ENCODE data around the gene TSSK6.
"Not testable (repeated sequence)": the region's sequence is repeated elsewhere in the genome, so short reads cannot be mapped to it uniquely, and the experiment has no call there.

The TSSK6 gene

GRCh38 chr19:19475015-19475765 lies 40.2 kb downstream of the TSSK6 start:
- POLR2A ChIA-PET = interaction anchor here (1.1 kb wide), 1 partner anchor 40 kb away, joined by 3 read pairs; no protein-coding TSS in a partner anchor
- no peak for DNase-seq (ENCODE audit: extremely low spot score)
- CTCF ChIA-PET = interaction anchor here (0.6 to 1.5 kb wide), 7 partner anchors 10 to 109 kb away, joined by 3 to 7 read pairs (median 4); no protein-coding TSS in a partner anchor
- TF ChIP-seq FOXK2 (IDR thresholded peaks at IDR 0.05) = no peak
- no peak for TF ChIP-seq BHLHE40 (IDR thresholded peaks at IDR 0.05; ENCODE audit: borderline replicate concordance)
- TF ChIP-seq CTBP1 (IDR thresholded peaks at IDR 0.05; ENCODE audit: borderline replicate concordance) = no peak
- no peak for TF ChIP-seq ARNT (IDR thresholded peaks at IDR 0.05)
- TF ChIP-seq FOXA1 (IDR thresholded peaks at IDR 0.05) = no peak
- TF ChIP-seq ELF4 (IDR thresholded peaks at IDR 0.05) = no peak
- TF ChIP-seq TARDBP (IDR thresholded peaks at IDR 0.05) = no peak
- no peak for TF ChIP-seq SUZ12 (IDR thresholded peaks at IDR 0.05)
- no peak for TF ChIP-seq NFRKB (IDR thresholded peaks at IDR 0.05)
- no peak for TF ChIP-seq SP1 (IDR thresholded peaks at IDR 0.05)
- TF ChIP-seq LEF1 (IDR thresholded peaks at IDR 0.05; ENCODE audit: borderline replicate concordance) = no peak

- CTCF ChIA-PET = interaction anchor here (0.6 kb wide), 1 partner anchor 40 kb away, joined by 5 read pairs; no protein-coding TSS in a partner anchor
- POLR2A ChIA-PET = interaction anchor here (1.0 to 1.4 kb wide), 2 partner anchors 24 to 67 kb away, joined by 3 read pairs; partner anchors contain the start of gene GATAD2A
- DNase-seq (ENCODE audit: extremely low spot score) = not testable (repeated sequence)
These were observed 43.2 kb downstream of the TSSK6 start for GRCh38 chr19:19472106-19472505.

- no peak for DNase-seq (ENCODE audit: extremely low spot score)
- no peak for TF ChIP-seq L3MBTL2 (conservative IDR thresholded peaks at IDR 0.05)
- TF ChIP-seq FOXM1 (IDR thresholded peaks at IDR 0.05; ENCODE audit: borderline replicate concordance) = no peak
- TF ChIP-seq FOXA1 (IDR thresholded peaks at IDR 0.05) = no peak
- TF ChIP-seq TARDBP (IDR thresholded peaks at IDR 0.05) = no peak
- no peak for TF ChIP-seq ZNF384 (IDR thresholded peaks at IDR 0.05)
- no peak for TF ChIP-seq LEF1 (IDR thresholded peaks at IDR 0.05; ENCODE audit: borderline replicate concordance)
- no peak for TF ChIP-seq SUZ12 (IDR thresholded peaks at IDR 0.05)
- no peak for TF ChIP-seq PKNOX1 (IDR thresholded peaks at IDR 0.05)
- TF ChIP-seq ELF4 (IDR thresholded peaks at IDR 0.05) = no peak
- TF ChIP-seq BHLHE40 (IDR thresholded peaks at IDR 0.05; ENCODE audit: borderline replicate concordance) = no peak
- no peak for TF ChIP-seq CTBP1 (IDR thresholded peaks at IDR 0.05; ENCODE audit: borderline replicate concordance)
- ChIA-PET CTCF (interaction anchor here (0.6 kb wide), 1 partner anchor 40 kb away, joined by 5 read pairs; no protein-coding TSS in a partner anchor), POLR2A (interaction anchor here (1.0 to 1.4 kb wide), 2 partner anchors 24 to 66 kb away, joined by 3 read pairs; partner anchors contain the start of gene GATAD2A)
These were observed 43.7 kb downstream of the TSSK6 start for GRCh38 chr19:19471682-19472081.

- CTCF ChIA-PET = no interaction called here
- POLR2A ChIA-PET = no interaction called here
- DNase-seq (ENCODE audit: extremely low spot score) = no peak
- TF ChIP-seq PKNOX1 (IDR thresholded peaks at IDR 0.05) (no peak), FOXK2 (IDR thresholded peaks at IDR 0.05) (no peak), ZNF384 (IDR thresholded peaks at IDR 0.05) (no peak), ARNT (IDR thresholded peaks at IDR 0.05) (no peak), L3MBTL2 (conservative IDR thresholded peaks at IDR 0.05) (no peak), FOXA1 (IDR thresholded peaks at IDR 0.05) (no peak), NFRKB (IDR thresholded peaks at IDR 0.05) (no peak), SP1 (IDR thresholded peaks at IDR 0.05) (no peak), BHLHE40 (IDR thresholded peaks at IDR 0.05; ENCODE audit: borderline replicate concordance) (no peak), LEF1 (IDR thresholded peaks at IDR 0.05; ENCODE audit: borderline replicate concordance) (no peak), TARDBP (IDR thresholded peaks at IDR 0.05) (no peak), HDGF (IDR thresholded peaks at IDR 0.05; ENCODE audit: borderline replicate concordance) (no peak), FOXM1 (IDR thresholded peaks at IDR 0.05; ENCODE audit: borderline replicate concordance) (no peak)
These were observed 44.8 kb downstream of the TSSK6 start for GRCh38 chr19:19470579-19470978.

- no peak for TF ChIP-seq NFRKB (IDR thresholded peaks at IDR 0.05)
- no peak for TF ChIP-seq SUZ12 (IDR thresholded peaks at IDR 0.05)
- no peak for TF ChIP-seq ZNF384 (IDR thresholded peaks at IDR 0.05)
- no peak for TF ChIP-seq FOXA1 (IDR thresholded peaks at IDR 0.05)
- TF ChIP-seq SP1 (IDR thresholded peaks at IDR 0.05) = no peak
- TF ChIP-seq BHLHE40 (IDR thresholded peaks at IDR 0.05; ENCODE audit: borderline replicate concordance) = no peak
- TF ChIP-seq FOXM1 (IDR thresholded peaks at IDR 0.05; ENCODE audit: borderline replicate concordance) = no peak
- no peak for TF ChIP-seq LEF1 (IDR thresholded peaks at IDR 0.05; ENCODE audit: borderline replicate concordance)
- no peak for TF ChIP-seq TARDBP (IDR thresholded peaks at IDR 0.05)
- no peak for TF ChIP-seq ARNT (IDR thresholded peaks at IDR 0.05)
- TF ChIP-seq CTBP1 (IDR thresholded peaks at IDR 0.05; ENCODE audit: borderline replicate concordance) = no peak
- no peak for TF ChIP-seq ELF4 (IDR thresholded peaks at IDR 0.05)
- TF ChIP-seq FOXK2 (IDR thresholded peaks at IDR 0.05) = no peak
- no peak for TF ChIP-seq PKNOX1 (IDR thresholded peaks at IDR 0.05)
- TF ChIP-seq HDGF (IDR thresholded peaks at IDR 0.05; ENCODE audit: borderline replicate concordance) = no peak
- no peak for TF ChIP-seq L3MBTL2 (conservative IDR thresholded peaks at IDR 0.05)
- DNase-seq (ENCODE audit: extremely low spot score) = no peak
- ChIA-PET POLR2A (no interaction called here), CTCF (no interaction called here)
These were observed 46.8 kb downstream of the TSSK6 start for GRCh38 chr19:19468424-19469050.

- no peak for DNase-seq (ENCODE audit: extremely low spot score)
- CTCF ChIA-PET = no interaction called here
- POLR2A ChIA-PET = no interaction called here
- TF ChIP-seq LEF1 (IDR thresholded peaks at IDR 0.05; ENCODE audit: borderline replicate concordance) (no peak), ELF4 (IDR thresholded peaks at IDR 0.05) (no peak), BHLHE40 (IDR thresholded peaks at IDR 0.05; ENCODE audit: borderline replicate concordance) (no peak), PKNOX1 (IDR thresholded peaks at IDR 0.05) (no peak)
These were observed 49.1 kb downstream of the TSSK6 start for GRCh38 chr19:19466201-19466600.

Measured in HEK293T (cell line).